Lung (tissue), 12 donors: ENCODE results near the gene MORN2. TPM values are rescaled to one million over a fixed set of nuclear protein-coding genes. Genes with fewer than 3 reads are reported as not detected.
A peak's percentile ranks its signal among the peaks of the same experiment; 100 is the strongest.

Experiments
- ATAC-seq: fragments of 200-7000 bp; cut with Tn5 transposase; one replicate; pipeline ENCODE4 v1.9.1; 2020; ENCODE audit warnings: moderate number of reproducible peaks; ENCODE audit not compliant: insufficient read depth, low FRiP score
- DNase-seq, 3 donors: peaks; one replicate each; pipeline ENCODE4 v3.0.0-alpha.2; 2013 to 2017
- H3K27ac ChIP-seq, 2 donors: one replicate each; pipeline ENCODE4 v1.5.1; 2013; ENCODE audit warnings: mild to moderate bottlenecking in 2 of 2, moderate library complexity in 2 of 2, control low read depth in 1 of 2, inconsistent platforms in 1 of 2, low read depth in 1 of 2, low read length in 1 of 2
- H3K27me3 ChIP-seq, 3 donors: one replicate each; pipeline ENCODE4 v1.5.1; 2013; ENCODE audit warnings: low read length in 2 of 3; ENCODE audit not compliant: control insufficient read depth in 3 of 3, insufficient read depth in 3 of 3
- H3K36me3 ChIP-seq, 4 donors: one replicate each; pipeline ENCODE4 v1.5.1; 2013; ENCODE audit warnings: low read length in 4 of 4, mild to moderate bottlenecking in 1 of 4, moderate library complexity in 1 of 4; ENCODE audit not compliant: control insufficient read depth in 4 of 4, insufficient read depth in 4 of 4
- H3K4me1 ChIP-seq, 5 donors: one replicate each; pipeline ENCODE4 v1.5.1; 2013; ENCODE audit warnings: low read length in 5 of 5, mild to moderate bottlenecking in 2 of 5, moderate library complexity in 1 of 5; ENCODE audit not compliant: control insufficient read depth in 5 of 5, insufficient read depth in 5 of 5
- H3K4me3 ChIP-seq: one replicate; pipeline ENCODE4 v1.5.1; 2013; ENCODE audit warnings: mild to moderate bottlenecking, control low read depth, moderate library complexity
- H3K9ac ChIP-seq, 2 donors: one replicate each; pipeline ENCODE4 v1.5.1; 2013; ENCODE audit warnings: low read length in 2 of 2, control low read depth in 1 of 2; ENCODE audit not compliant: insufficient read depth in 1 of 2
- H3K9me3 ChIP-seq, 4 donors: one replicate each; pipeline ENCODE4 v1.5.1; 2013; ENCODE audit warnings: low read length in 3 of 4, mild to moderate bottlenecking in 1 of 4, moderate library complexity in 1 of 4; ENCODE audit not compliant: control insufficient read depth in 4 of 4, insufficient read depth in 3 of 4
- WGBS, 2 donors: extraction: QIAGEN DNeasy Blood & Tissue Kit; methylation state at CpG; one replicate each; pipeline ENCODE4 v1.1.7; 2013; 5-methylcytosine and 5-hydroxymethylcytosine counted together
- polyA plus RNA-seq, 2 donors: library from polyadenylated mRNA; stranded (reverse); fragments of 200-250 nt; gene quantifications; one replicate each; pipeline ENCODE4 v1.2.1, GENCODE V29; 2013
- total RNA-seq, 2 donors: library from RNA; depleted of rRNA in 1 of 2; stranded (reverse); fragments of >200 nt in 1 of 2; gene quantifications; one replicate each; pipeline ENCODE4 v1.2.1, GENCODE V29; 2014 to 2021
- TF ChIP-seq, protein P1 (sequence below): IDR thresholded peaks from 2 replicates; pipeline ENCODE4 v1.5.1; 2012; ENCODE audit warnings: mild to moderate bottlenecking; ENCODE audit errors: control extremely low read depth, extremely low read depth
- donor health status: control.
- donor health status: control.
- donor health status: Bipolar disorder and iron deficiency.
- donor health status: healthy.
- donor health status: DM: yes; HTN: yes; CAD: no.

Gene MORN2
- total and polyA plus RNA-seq, 4 donors = 28.1 to 60.7 (median 30.7) TPM

DNA sequence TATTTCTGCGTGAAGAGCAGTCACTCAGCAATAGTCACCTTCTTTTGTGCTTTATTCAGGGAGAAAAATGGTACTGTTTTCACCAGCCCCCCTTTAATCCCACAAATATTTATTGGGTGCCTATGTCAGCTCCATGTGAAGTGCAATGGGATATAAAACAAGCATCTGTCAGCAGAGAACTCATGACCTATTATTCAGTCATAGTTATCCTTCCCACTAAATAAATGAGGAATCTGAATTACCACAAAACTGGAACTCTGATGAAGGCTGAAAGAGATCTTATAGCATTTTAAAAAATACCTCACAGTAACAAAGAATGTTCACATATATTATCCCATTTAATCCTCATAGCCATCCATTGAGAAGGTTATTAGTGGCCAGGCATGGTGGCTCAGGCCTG, 45.8 kb upstream of the MORN2 start:
- Histone ChIP-seq H3K27ac (no peak overlapping the region), H3K4me1 (no peaks in the 10 kb centered on the region), H3K9me3 (no peaks in the 10 kb centered on the region), H3K4me3 (no peak overlapping the region), H3K36me3 (peaks cover 6 to 27% (median 18%) of the 10 kb centered on the region in 4 donors), H3K27me3 (no peaks in the 10 kb centered on the region), H3K9ac (no peak overlapping the region)
- 94 to 100% methylated on average over 1 of the region's 1 CpG for WGBS, 2 donors
- TF ChIP-seq, protein P1, sequence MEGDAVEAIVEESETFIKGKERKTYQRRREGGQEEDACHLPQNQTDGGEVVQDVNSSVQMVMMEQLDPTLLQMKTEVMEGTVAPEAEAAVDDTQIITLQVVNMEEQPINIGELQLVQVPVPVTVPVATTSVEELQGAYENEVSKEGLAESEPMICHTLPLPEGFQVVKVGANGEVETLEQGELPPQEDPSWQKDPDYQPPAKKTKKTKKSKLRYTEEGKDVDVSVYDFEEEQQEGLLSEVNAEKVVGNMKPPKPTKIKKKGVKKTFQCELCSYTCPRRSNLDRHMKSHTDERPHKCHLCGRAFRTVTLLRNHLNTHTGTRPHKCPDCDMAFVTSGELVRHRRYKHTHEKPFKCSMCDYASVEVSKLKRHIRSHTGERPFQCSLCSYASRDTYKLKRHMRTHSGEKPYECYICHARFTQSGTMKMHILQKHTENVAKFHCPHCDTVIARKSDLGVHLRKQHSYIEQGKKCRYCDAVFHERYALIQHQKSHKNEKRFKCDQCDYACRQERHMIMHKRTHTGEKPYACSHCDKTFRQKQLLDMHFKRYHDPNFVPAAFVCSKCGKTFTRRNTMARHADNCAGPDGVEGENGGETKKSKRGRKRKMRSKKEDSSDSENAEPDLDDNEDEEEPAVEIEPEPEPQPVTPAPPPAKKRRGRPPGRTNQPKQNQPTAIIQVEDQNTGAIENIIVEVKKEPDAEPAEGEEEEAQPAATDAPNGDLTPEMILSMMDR = no peak
- ATAC-seq (no peak), DNase-seq (no peak)

DNA sequence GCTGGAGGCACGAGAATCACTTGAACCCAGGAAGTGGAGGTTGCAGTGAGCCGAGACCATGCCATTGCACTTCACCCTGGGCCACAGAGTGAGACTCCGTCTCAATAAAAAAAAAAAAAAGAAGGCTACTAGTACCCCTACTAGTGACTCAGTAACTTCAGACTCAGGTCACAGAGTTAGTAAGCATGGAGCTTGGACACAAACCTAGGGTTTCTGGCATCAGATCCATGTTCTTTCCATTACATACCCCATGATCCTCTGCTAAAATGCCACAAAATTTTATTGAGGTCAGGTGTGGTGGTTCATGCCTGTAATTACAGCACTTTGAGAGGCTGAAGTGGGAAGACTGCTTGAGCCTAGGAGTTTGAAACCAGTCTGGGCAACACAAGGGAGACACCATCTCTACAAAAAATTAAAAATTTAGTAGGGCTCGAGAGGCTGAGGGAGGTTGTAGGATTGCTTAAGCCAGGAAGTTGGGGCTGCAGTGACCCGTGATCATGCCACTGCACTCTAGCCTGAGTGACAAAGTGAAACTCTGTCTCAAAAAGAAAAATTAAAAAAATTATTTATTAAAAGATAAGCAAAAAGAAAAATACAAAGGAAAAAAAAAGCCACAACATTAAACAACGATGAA, 45.1 kb upstream of the MORN2 start:
- no peak for ATAC-seq
- 67 to 87% methylated on average over 6 of the region's 6 CpGs for WGBS, 2 donors
- peak overlapping the region in 1 of 2 donors; percentile 22 for H3K27ac ChIP-seq

DNA sequence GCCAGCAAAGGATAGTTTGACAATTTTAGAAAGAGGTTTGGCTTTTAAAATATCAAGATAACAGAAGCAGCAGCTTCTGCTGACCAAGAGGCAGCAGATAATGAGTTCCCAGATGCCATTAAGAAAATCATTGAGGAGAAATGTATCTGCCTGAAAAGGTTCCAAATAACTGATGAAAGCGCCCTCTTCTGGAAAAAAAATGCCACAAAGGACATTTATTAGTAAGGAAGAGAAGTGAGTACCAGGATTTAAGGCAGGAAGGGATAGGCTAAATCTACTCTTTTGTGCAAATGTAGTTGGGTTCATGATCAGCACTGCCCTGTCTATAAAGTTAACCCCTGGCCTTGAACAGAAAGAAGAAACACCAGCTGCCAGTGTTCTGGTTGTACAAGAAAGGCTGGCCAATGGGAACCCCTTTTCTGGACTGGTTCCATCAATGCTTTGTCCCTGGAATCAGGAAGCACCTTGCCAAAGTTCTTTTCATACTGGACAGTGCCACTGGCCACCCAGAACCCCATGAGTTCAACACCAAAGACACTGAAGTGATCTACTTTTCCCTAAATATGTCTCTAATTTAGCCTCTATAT, 40.7 kb upstream of the MORN2 start:
- H3K9me3 ChIP-seq = no peaks in the 10 kb centered on the region
- DNase-seq (peak in 2 of 3 donors; percentile 15 to 31), ATAC-seq (no peak)
- 65 to 80% methylated on average over 1 of the region's 1 CpG for WGBS, 2 donors
- no peak overlapping the region for H3K4me3 ChIP-seq
- H3K4me1 ChIP-seq = no peaks in the 10 kb centered on the region
- H3K9ac ChIP-seq = no peak overlapping the region
- H3K27ac ChIP-seq = no peak overlapping the region
- no peaks in the 10 kb centered on the region for H3K27me3 ChIP-seq
- TF ChIP-seq, protein P1 = no peak
- peaks cover 8 to 26% (median 20%) of the 10 kb centered on the region in 4 donors for H3K36me3 ChIP-seq

More for the DNA sequence above, 45.1 kb upstream of the MORN2 start:
- Histone ChIP-seq H3K27me3 (no peaks in the 10 kb centered on the region), H3K36me3 (peaks cover 6 to 24% (median 22%) of the 10 kb centered on the region in 4 donors), H3K4me1 (no peaks in the 10 kb centered on the region), H3K9me3 (no peaks in the 10 kb centered on the region), H3K9ac (no peak overlapping the region), H3K4me3 (no peak overlapping the region)
- no peak for DNase-seq
- TF ChIP-seq, protein P1 = no peak
